Measurements from ENCODE around the gene P2RX1.

The P2RX1 gene

DNA sequence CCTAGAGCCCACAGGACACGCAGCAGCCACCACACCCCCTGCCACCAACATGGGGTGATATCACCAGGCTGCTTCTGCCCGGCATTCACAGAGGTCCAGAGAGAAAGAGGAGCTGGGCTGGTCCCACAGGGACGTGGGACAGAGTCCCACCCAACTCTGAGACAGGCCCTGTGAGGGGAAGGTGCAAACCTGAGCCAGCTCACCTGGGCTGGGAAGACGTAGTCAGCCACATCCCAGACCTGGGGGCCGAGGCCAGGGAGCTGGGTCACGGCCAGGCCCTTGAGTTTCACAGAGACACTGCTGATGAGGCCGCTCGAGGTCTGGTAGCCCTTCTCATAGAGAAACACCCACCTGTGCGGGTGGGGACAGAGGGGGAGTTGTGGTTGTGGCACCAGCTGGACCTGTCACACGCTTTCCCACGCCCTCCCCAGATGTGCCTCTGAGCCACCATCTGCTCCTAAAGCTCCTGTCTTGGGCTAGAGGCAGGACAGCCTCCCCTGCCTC is 11.2 kb downstream of the P2RX1 start:
- no peak for DNase-seq (ENCODE audit: low read depth)

DNA sequence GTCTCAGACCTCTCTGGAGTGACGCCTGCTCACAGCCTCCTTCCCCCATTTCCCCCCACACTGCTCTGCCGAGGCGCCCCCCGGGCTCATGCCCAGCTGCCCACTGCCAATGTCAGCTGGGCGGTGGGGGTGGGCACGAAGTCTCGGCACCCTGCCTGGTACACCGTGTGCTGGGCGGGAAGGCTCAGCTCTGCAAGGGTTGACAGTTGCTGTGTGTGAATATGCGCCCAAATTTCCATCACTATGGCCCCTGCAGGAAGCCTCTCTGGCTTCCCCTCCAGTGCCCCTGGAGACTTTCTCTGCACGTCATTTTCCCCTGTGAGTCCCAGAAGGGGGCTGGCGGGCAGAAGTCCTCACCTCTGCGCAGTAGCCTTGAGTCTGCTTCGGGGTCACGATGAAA is 11.8 kb downstream of the P2RX1 start:
- no peak for DNase-seq (ENCODE audit: low read depth)

DNA sequence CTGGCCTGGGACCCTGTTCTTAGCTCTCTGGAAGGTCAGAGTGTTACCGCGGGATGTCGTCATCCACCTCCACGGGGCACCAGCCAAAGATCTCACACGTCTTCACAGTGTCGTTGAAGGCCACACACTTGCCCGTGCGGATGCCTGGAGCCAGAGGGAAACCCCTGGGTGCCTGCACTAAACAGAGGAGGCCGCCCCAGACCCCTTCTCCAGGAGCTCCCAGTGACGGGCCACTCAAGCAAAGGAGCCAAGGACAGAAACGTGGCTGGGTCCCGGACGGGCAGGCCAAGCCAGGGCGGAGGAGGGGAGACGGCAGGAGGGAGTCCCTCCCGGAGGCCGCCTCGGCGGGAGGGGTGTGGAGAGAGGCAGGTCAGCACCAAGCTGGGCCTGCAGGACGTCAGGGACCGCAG is 12.4 kb downstream of the P2RX1 start:
- no peak for DNase-seq (ENCODE audit: low read depth)

- DNase-seq (ENCODE audit: low read depth) = no peak
Measured at GRCh38 chr17:3903051-3903825, 13.0 kb downstream of the P2RX1 start.

DNA sequence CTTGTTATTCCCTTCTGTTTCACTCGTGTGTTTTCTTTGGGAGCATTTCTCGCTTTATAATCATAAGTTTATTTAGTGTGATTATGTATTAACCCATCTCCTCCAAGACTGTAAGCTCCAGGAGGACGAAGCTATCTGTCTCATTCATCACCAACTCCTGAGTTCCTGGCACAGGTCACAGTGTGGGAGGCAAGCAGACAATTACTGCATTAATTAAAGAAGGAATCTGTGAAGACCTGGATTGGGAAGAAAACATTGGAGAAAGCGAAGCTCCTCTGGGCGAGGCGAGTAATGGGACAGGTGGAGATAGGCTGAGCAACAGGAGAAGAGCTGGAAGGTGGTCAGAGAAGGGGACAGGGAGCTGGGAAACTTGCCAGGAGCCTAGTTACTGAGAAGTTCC is 15.6 kb downstream of the P2RX1 start:
- DNase-seq (ENCODE audit: low read depth) = no peak

- DNase-seq (ENCODE audit: low read depth) = no peak
Measured at GRCh38 chr17:3897731-3898130, 18.5 kb downstream of the P2RX1 start.

DNA sequence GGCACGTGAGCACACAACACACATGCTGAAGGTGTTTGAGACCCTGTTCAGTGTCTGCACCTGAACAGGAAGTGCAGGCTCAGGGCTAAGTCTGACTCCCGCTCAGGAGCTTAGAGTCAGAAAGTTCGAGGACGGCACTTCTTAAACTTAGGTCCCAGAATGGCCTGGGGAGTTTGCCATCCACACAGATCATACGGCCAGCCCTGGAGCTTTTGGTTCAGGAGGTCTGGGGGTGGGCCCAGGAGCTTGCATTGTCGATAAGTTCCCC is 19.4 kb downstream of the P2RX1 start:
- DNase-seq (ENCODE audit: low read depth) = no peak

GRCh38 chr17:3896108-3896967 is 19.9 kb downstream of the P2RX1 start:
- no peak for DNase-seq (ENCODE audit: low read depth)

DNA sequence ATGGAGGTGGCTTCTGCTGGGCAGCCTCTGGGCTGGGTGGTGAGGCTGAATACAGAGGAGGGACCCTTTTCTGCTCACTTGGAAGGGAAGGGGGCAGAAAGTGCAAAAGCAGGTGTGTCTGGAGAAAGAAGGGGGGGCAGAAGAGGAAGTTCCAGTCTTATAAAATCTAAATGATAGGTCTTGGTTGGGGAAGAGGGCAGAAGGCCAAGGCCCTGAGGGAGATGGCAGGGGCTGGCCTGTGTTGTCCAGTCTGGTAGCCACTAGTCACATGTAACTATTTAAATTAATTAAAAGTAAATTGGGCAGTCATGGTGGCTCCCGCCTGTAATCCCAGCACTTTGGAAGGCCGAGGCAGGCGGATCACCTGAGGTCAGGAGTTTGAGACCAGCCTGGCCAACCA is 20.9 kb downstream of the P2RX1 start:
- no peak for DNase-seq (ENCODE audit: low read depth)

GRCh38 chr17:3894911-3895343 is 21.3 kb downstream of the P2RX1 start:
- DNase-seq (ENCODE audit: low read depth) = peak; percentile 43

GRCh38 chr17:3894188-3894587 is 22.1 kb downstream of the P2RX1 start:
- DNase-seq (ENCODE audit: low read depth) = no peak

DNA sequence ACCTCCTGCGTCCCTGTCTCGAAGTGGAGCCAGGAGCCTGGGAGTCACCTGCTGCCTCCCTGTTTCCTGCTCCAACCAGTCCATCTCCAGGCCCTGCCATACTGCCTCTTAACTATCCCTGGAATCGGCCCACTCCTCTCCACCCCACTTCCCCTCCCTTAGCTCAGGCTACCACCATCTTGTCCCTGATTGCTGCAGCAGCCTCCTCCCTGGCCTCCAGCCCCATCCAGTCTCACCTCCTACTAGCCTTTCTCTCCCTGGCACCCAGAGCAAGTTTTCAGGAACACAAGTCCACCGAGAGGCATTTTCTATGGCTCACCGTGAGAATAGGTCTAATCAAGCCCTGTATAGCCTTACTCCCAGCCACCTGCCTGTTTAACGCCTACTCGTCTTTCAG is 22.5 kb downstream of the P2RX1 start:
- no peak for DNase-seq (ENCODE audit: low read depth)

DNA sequence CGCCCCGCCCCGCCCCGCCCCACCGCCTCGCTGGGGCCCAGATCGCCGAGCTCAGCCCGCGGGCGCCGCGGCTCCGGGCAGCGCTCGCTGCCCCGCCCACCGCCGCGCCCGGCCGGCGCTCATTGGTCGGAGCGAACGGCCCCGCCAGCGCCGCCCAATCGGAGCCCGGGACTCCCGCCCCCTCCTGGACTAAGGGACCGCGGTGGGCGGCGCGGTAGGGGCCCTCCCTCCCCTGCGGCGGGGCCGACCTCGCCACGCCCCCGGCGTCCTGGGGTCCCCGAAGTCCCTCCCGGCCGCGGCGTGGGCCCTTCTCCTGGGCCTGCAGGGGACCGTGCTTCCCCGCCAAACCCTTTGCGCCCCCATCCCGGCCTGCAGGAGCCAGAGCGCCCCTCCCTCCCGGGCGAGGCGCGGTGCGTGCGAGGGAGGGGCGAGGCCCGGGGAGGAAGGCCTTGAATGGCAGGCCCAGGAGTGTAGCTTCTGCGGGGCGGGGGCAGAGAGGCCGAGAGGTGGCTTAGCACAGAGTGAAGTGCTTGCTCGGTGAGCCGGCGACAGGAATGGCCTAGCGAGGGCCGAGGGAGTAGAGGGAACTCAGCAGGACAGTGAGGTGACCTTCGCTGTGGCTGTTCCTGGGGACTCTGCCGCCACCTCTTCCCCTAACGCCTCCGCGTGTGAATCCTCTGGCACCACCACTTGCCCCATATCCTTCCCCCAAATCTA is 23.1 kb downstream of the P2RX1 start, which contains the start of gene CAMKK1:
TSS of gene CAMKK1 (minus strand) at position 51 of the 717 bp plus-strand sequence. CDS start 7,366 bp downstream, outside the sequence.
- peak; percentile 86 for DNase-seq (ENCODE audit: low read depth)

DNA sequence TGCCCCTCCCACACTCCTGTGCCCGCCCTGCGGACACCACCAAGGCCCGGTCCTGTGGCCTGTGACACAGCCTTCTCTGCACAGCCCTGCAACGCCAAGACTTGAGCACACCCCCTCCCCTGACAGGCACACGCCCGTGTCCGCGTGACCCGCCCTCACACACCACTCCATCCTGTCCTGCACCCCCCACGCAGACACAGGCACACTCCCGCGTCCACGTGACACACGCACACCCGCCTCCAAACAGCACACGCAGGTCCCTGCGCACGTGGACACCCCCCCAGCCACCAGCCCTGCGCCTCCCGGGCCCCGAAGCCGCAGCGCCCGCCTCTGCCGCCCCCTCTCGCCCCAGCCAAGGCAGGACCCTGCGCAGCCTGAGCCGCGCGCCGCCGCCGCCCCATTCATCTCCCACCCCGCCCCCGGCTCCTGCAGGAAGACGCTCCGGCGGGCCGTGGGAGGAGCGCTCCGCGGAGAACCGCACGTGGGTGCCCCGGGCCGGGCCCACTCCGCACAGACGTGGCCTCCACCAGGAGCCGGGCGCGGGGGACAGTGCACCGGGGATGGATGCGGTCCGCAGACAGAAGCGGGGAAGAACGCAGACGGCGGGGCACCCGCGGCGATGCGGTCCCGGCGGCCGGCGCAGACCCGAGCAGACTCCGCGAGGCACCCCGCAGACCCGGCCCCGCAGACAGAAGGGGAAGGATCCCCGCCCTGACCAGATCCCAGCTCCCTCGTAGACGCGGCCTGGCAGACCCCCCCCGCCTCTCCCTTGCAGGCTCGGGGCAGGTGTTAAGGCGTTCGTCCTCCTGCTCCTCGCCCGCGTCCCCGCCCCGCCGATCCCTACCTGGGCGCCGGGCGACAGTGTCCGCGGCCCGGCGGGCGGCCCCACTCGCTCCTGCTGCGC is 23.9 kb downstream of the P2RX1 start:
- peak; percentile 83 for DNase-seq (ENCODE audit: low read depth)

DNA sequence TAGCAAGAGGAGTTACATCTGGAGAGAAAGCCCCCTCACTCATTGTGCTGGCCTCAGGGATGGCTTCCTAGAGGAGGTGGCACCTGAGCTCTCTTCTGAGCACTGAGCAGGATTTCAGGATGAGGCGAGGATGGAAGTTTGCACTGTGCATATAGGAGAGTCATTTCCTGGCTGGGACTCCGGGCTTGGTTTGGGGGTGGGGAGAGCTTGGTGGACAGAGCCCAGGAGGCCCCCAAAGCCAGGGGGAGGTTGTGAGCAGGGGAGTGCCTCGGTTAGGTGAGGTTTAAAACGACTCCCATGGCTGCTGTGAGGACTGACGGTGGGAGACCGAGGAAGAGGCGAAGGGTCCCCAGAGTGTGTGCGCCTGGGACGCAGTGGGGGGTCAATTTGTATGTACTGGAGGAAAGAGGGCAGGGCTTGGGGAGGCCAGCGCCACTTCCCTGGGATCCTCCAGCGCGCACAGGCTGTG is 24.6 kb downstream of the P2RX1 start:
- peak; percentile 34 for DNase-seq (ENCODE audit: low read depth)

- DNase-seq (ENCODE audit: low read depth) = no peak
Measured at GRCh38 chr17:3890878-3891219, 25.4 kb downstream of the P2RX1 start.

DNA sequence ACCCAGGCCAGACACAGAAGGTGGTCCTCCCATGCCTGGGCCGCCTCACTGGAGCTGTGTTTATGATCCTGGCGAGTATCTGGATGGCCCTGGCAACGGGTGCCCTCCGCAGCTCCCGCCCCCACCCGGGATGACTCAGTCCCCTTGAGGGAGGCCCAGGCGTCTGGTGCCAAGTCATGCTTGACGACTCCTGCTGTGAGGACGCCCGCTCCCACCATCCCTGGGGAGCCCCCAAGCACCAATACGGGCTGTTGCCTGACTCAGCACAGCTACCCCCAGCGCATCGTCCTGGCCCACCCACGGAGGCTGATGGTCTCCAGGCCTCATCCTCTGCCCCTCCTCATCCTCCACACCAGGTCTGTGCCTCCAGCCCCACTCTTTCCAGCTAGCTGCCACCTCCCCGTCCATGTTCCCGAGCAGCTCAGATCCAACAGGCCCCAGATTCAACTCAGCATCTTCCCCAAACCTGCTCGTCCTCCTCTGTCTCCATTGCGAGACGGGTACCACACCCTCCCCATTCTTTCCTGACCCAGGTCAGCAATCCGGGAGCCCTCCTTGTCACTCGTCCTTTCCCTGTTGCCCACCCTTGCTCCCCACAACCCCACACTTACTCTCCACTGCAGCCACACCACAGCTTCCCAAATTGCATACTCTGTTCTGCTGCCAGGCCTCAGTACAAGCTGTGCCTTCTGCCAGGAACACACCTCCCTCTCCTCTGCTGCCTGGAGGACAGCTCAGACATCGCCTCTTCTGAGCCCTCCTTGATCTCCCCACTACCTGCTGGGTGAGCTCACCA is 26.0 kb downstream of the P2RX1 start:
- DNase-seq (ENCODE audit: low read depth) = peak; percentile 94

- DNase-seq (ENCODE audit: low read depth) = no peak
Measured at GRCh38 chr17:3889325-3890012, 26.8 kb downstream of the P2RX1 start.

DNA sequence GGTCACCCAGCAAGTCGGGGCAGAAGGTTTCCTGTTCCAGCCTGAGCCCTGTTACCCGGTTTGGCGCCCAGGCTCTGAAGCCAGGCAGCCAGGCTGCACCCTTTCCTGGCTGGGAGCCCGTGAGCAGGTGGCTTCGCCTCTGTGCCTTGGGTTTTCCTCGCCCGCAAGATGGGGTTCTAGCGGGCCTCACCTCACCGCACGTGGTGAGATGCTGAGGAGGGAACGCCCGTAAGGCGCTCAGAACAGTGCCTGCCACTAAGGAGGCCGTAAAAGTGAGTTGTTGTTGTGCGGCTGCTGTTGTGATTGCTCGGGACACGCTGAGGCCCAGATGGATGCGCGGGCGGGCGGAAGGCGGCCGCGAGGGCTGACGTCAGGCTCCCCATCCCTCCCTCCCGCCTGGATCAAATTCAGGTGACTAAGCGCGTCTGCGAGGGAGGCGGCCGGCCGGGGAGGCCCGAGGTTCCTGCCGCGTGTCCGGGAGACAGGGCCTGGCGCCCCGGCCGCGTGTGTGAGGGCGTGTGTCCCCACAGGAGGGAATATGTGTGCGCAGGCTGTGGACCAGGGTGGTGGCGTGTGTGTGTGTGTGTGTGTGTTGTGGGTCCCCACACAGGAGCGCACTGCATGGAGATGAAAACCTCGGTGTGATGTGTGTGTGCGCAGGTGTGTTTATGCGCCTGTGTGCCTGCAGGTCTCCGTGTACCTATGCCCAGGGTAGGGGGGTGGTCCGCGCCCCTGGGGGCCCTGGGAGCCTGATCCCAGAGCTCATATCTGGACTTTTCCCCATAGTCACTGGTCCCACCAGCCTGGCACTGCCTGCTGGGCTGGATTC is 27.7 kb downstream of the P2RX1 start:
- peak; percentile 92 for DNase-seq (ENCODE audit: low read depth)

Measured in EH (cell line).